Psoas muscle (tissue), 8 donors: Measurements from ENCODE around the gene TMEM184B. TPM values are rescaled to one million over a fixed set of nuclear protein-coding genes. Genes with fewer than 3 reads are reported as not detected.

Source experiments
- ATAC-seq, 4 donors: fragments of 200-7000 bp; cut with Tn5 transposase; one replicate each; pipeline ENCODE4 v1.9.1; 2020; ENCODE audit warnings: moderate library complexity in 3 of 4, mild to moderate bottlenecking in 2 of 4
- DNase-seq, 2 donors: peaks; one replicate each; pipeline ENCODE4 v3.0.0-alpha.2; 2020
- H3K27ac ChIP-seq: fragments of 200-600 bp; one replicate; pipeline ENCODE4 v1.8.0; 2022
- H3K27me3 ChIP-seq, 3 donors: fragments of 200-600 bp in 1 of 3; one replicate each; pipeline versions ENCODE4 v1.6.1 to v1.8.0; 2013 to 2022; ENCODE audit warnings: low read length in 2 of 3, mild to moderate bottlenecking in 2 of 3, moderate library complexity in 1 of 3; ENCODE audit not compliant: insufficient read depth in 3 of 3
- H3K36me3 ChIP-seq, 2 donors: fragments of 200-600 bp in 1 of 2; one replicate each; pipeline versions ENCODE4 v1.6.1 to v1.8.0; 2013 to 2022; ENCODE audit warnings: low read depth in 1 of 2, mild to moderate bottlenecking in 1 of 2, moderate library complexity in 1 of 2; ENCODE audit not compliant: insufficient read depth in 1 of 2
- H3K4me1 ChIP-seq: fragments of 200-600 bp; one replicate; pipeline ENCODE4 v1.8.0; 2022
- H3K4me3 ChIP-seq: fragments of 200-600 bp; one replicate; pipeline ENCODE4 v1.8.0; 2022; ENCODE audit warnings: mild to moderate bottlenecking
- H3K9me3 ChIP-seq: fragments of 200-600 bp; one replicate; pipeline ENCODE4 v1.8.0; 2022
- whole genome bisulfite sequencing, 3 donors: extraction: QIAGEN DNeasy Blood & Tissue Kit; methylation state at CpG; one replicate each; pipeline versions ENCODE4 v1.1.6 to v1.1.7; 2013; 5-methylcytosine and 5-hydroxymethylcytosine counted together
- intact Hi-C, 2 donors: fragments of 100-400 bp; cut with DNase I; formaldehyde crosslinking; loops; one replicate each; pipeline versions ENCODE4 v1.11.0 to v1.14.2; 2022
- polyA plus RNA-seq, 3 donors: library from polyadenylated mRNA; stranded (reverse); fragments of 200-250 nt; gene quantifications; one replicate each; pipeline ENCODE4 v1.2.3, GENCODE V29; 2013
- total RNA-seq, 4 donors: library from RNA; stranded (reverse); fragmentation: NEBNext Ultra II Directional in 2 of 4; extraction: Animal tissue kit (Norgen Biotek cat#: 25700) in 2 of 4; gene quantifications; one replicate each; pipeline versions ENCODE4 v1.2.1 to v1.2.4, GENCODE V29; 2021 to 2023
- TF ChIP-seq, protein P1 (sequence below): fragments of 200-600 bp; IDR thresholded peaks from one replicate; pipeline ENCODE4 v1.8.0; 2022; ENCODE audit warnings: antibody characterized with exemption
- donor health status: healthy with polysubstance abuse.
- donor health status: DM: no; HTN: no; CAD: no; lungs with moderate emphysema.
- donor health status: Bipolar disorder and iron deficiency.
- donor health status: healthy.
- donor health status: DM: yes; HTN: yes; CAD: no.
- donor health status: DM: no; HTN: no; CAD: no.
- donor health status: DM: no; HTN: no; CAD: no.
- donor health status: DM: yes; HTN: yes; CAD: no.

TMEM184B gene
- total and polyA plus RNA-seq, 7 donors: 13.6 to 40.3 (median 26.4) TPM

GRCh38 chr22:38196791-38197419 lies 75.9 kb downstream of the TMEM184B start:
- 59 to 76% (median 67%) methylated on average over 19 of the region's 19 CpGs for WGBS, 3 donors
- Histone ChIP-seq H3K27ac (no peak overlapping the region), H3K4me1 (peaks cover 15% of the 10 kb centered on the region), H3K9me3 (no peaks in the 10 kb centered on the region), H3K27me3 (no peaks in the 10 kb centered on the region), H3K4me3 (no peak overlapping the region), H3K36me3 (no peaks in the 10 kb centered on the region)
- TF ChIP-seq, protein P1, sequence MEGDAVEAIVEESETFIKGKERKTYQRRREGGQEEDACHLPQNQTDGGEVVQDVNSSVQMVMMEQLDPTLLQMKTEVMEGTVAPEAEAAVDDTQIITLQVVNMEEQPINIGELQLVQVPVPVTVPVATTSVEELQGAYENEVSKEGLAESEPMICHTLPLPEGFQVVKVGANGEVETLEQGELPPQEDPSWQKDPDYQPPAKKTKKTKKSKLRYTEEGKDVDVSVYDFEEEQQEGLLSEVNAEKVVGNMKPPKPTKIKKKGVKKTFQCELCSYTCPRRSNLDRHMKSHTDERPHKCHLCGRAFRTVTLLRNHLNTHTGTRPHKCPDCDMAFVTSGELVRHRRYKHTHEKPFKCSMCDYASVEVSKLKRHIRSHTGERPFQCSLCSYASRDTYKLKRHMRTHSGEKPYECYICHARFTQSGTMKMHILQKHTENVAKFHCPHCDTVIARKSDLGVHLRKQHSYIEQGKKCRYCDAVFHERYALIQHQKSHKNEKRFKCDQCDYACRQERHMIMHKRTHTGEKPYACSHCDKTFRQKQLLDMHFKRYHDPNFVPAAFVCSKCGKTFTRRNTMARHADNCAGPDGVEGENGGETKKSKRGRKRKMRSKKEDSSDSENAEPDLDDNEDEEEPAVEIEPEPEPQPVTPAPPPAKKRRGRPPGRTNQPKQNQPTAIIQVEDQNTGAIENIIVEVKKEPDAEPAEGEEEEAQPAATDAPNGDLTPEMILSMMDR: no peak
- no peak for DNase-seq
- intact Hi-C loops: no loop called here
- no peak for ATAC-seq

- ATAC-seq: peak in 2 of 4 donors; percentile 26 to 50
- no peaks in the 10 kb centered on the region for H3K27me3 ChIP-seq
- 57 to 73% (median 62%) methylated on average over 6 of the region's 6 CpGs for WGBS, 3 donors
- intact Hi-C loops: no loop called here
- H3K4me3 ChIP-seq: no peak overlapping the region
- H3K9me3 ChIP-seq: no peaks in the 10 kb centered on the region
- no peak for DNase-seq
- TF ChIP-seq, protein P1: no peak
- H3K36me3 ChIP-seq: no peaks in the 10 kb centered on the region
- peaks cover 15% of the 10 kb centered on the region for H3K4me1 ChIP-seq
- no peak overlapping the region for H3K27ac ChIP-seq
Measured at GRCh38 chr22:38193580-38193979, 79.2 kb downstream of the TMEM184B start.

- Histone ChIP-seq H3K4me1 (peaks cover 15% of the 10 kb centered on the region), H3K27ac (peak overlapping the region; percentile 66), H3K9me3 (no peaks in the 10 kb centered on the region), H3K4me3 (no peak overlapping the region), H3K27me3 (no peaks in the 10 kb centered on the region), H3K36me3 (no peaks in the 10 kb centered on the region)
- intact Hi-C loops: no loop called here
- peak; percentile 33 to 82 (median 64) for ATAC-seq
- TF ChIP-seq, protein P1: no peak
- no peak for DNase-seq
- WGBS, 3 donors: 52 to 64% (median 53%) methylated on average over 3 of the region's 3 CpGs
Measured at GRCh38 chr22:38192475-38192863, 80.3 kb downstream of the TMEM184B start.

DNA sequence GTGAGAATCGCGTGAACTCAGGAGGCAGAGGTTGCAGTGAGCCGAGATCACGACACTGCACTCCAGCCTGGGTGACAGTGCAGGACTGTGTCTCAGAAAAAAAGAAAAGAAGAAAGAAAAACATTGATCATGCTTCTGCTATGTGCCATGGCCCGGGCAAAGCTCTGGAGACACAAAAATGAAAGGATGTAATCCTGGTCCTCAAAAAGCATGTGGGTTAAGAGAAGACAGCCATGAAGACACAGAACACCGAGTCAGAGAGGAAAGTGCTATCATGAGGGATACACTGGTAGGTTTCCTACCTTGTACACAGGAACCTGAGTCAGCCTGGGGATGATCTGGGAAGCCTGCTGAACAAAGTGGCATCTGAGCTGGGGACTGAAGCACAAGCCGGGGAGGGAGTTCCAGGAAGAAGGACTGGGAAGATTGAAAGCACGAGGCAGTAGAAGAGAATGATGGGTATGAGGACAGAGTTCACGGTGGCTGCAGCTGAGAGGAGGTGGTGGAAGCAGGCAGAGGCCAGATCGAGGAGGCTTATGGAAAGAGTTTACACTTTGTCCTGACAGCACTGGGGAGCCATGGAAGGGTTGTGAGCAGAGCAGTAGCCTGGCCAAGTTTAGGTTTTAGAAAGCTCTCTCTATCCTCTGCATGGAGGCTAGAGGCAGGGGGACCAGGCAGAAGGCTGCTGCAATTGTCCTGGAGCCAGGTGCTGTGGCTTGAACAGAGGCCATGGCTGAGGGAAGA lies 80.9 kb downstream of the TMEM184B start:
- Histone ChIP-seq H3K9me3 (no peaks in the 10 kb centered on the region), H3K4me1 (peaks cover 19% of the 10 kb centered on the region), H3K36me3 (no peaks in the 10 kb centered on the region), H3K4me3 (no peak overlapping the region), H3K27me3 (no peaks in the 10 kb centered on the region), H3K27ac (peak overlapping the region; percentile 66)
- WGBS, 3 donors: 77 to 86% (median 85%) methylated on average over 10 of the region's 10 CpGs
- DNase-seq: no peak
- TF ChIP-seq, protein P1: no peak
- intact Hi-C loops: no loop called here
- peak in 2 of 4 donors; percentile 15 to 19 for ATAC-seq
